ENCODE measurements around the gene CMSS1.

- TF ChIP-seq CTCF (IDR thresholded peaks at IDR 0.05) (no peak), EP300 (IDR thresholded peaks at IDR 0.05) (no peak)
Measured at GRCh38 chr3:100032243-100032642, 214.6 kb downstream of the CMSS1 start.
